Pancreas (tissue), 10 donors: ENCODE measurements around the gene OSTF1. TPM values are rescaled to one million over a fixed set of nuclear protein-coding genes. Genes with fewer than 3 reads are reported as not detected.

ENCODE experiments used
- ATAC-seq, 4 donors: fragments of 200-7000 bp; cut with Tn5 transposase; one replicate each; pipeline versions ENCODE4 v1.8.0 to v1.9.1; 2020; ENCODE audit warnings: mild to moderate bottlenecking in 4 of 4, moderate library complexity in 4 of 4
- DNase-seq, 6 donors: peaks; one replicate each; pipeline ENCODE4 v3.0.0-alpha.2; 2020
- FAIRE-seq: peaks from 2 replicates; lab custom pipeline; 2012; peaks lifted over from hg19 to GRCh38; lab: Jason Lieb, UNC
- H3K27ac ChIP-seq, 4 donors: fragments of 200-600 bp; sonication (generic); 1 replicate in 3 of 4; 2 replicates in 1 of 4; pipeline versions ENCODE4 v1.5.0 to v1.8.0; 2020
- H3K27me3 ChIP-seq, 4 donors: fragments of 200-600 bp; one replicate each; pipeline ENCODE4 v1.8.0; 2021
- H3K36me3 ChIP-seq, 3 donors: fragments of 200-600 bp; sonication (generic) in 1 of 3; one replicate each; pipeline versions ENCODE4 v1.5.0 to v1.8.0; 2020 to 2021
- H3K4me1 ChIP-seq, 3 donors: fragments of 200-600 bp; one replicate each; pipeline ENCODE4 v1.8.0; 2021
- H3K4me3 ChIP-seq, 4 donors: fragments of 200-600 bp; sonication (generic) in 2 of 4; one replicate each; pipeline versions ENCODE4 v1.5.0 to v1.8.0; 2020 to 2021
- H3K9me3 ChIP-seq, 4 donors: fragments of 200-600 bp; one replicate each; pipeline ENCODE4 v1.8.0; 2021
- CTCF ChIP-seq, 4 donors: fragments of 200-600 bp; sonication (generic) in 3 of 4; IDR thresholded peaks; one replicate each; pipeline versions ENCODE4 v1.5.0 to v1.8.0; 2021; ENCODE audit warnings: antibody characterized with exemption in 4 of 4
- WGBS, 2 donors: extraction: QIAGEN DNeasy Blood & Tissue Kit; methylation state at CpG; one replicate each; pipeline ENCODE4 v1.1.7; 2013; 5-methylcytosine and 5-hydroxymethylcytosine counted together
- intact Hi-C, 3 donors: fragments of 100-400 bp; cut with DNase I; formaldehyde crosslinking; loops; one replicate each; pipeline versions ENCODE4 v1.11.1 to v1.14.2; 2022
- polyA plus RNA-seq, 2 donors: library from polyadenylated mRNA; stranded (reverse); fragments of 200-250 nt; gene quantifications; one replicate each; pipeline ENCODE4 v1.2.3, GENCODE V29; 2013
- total RNA-seq, 6 donors: library from RNA; stranded (reverse); fragmentation: NEBNext Ultra II Directional in 4 of 6; extraction: Animal tissue kit (Norgen Biotek cat#: 25700) in 4 of 6; gene quantifications; one replicate each; pipeline versions ENCODE4 v1.2.1 to v1.2.4, GENCODE V29; 2021 to 2023
- donor health status: healthy with polysubstance abuse.
- donor health status: DM: no; HTN: no; CAD: no; lungs with moderate emphysema.
- donor health status: DM: no; HTN: no; CAD: no.
- donor health status: control.
- donor health status: control.
- donor health status: Bipolar disorder and iron deficiency.
- donor health status: DM: yes; HTN: yes; CAD: no.
- donor health status: DM: no; HTN: no; CAD: no.
- donor health status: DM: no; HTN: no; CAD: no.
- donor health status: DM: yes; HTN: yes; CAD: no.

Gene OSTF1
- total and polyA plus RNA-seq, 8 donors, result 10.0 to 29.0 (median 12.5) TPM

GRCh38 chr9:75087289-75087823 lies 958 bp upstream of the OSTF1 start:
- TF ChIP-seq CTCF (IDR thresholded peaks at IDR 0.05), result no peak
- Histone ChIP-seq H3K4me1 (peaks cover 20 to 43% (median 37%) of the 10 kb centered on the region in 3 donors), H3K36me3 (peaks cover 0 to 4% (median 0%) of the 10 kb centered on the region in 3 donors), H3K4me3 (peak overlapping the region; percentile 80 to 95 (median 84)), H3K9me3 (no peaks in the 10 kb centered on the region), H3K27ac (peak overlapping the region; percentile 94 to 99 (median 98)), H3K27me3 (no peaks in the 10 kb centered on the region)
- DNase-seq (peak in 4 of 6 donors; percentile 55 to 63 (median 60)), FAIRE-seq (no peak), ATAC-seq (peak; percentile 33 to 44 (median 38))
- 1% methylated on average over 20 of the region's 20 CpGs for WGBS, 2 donors
- intact Hi-C loops, result no loop called here

- peak overlapping the region; percentile 94 to 99 (median 98) for H3K27ac ChIP-seq
- DNase-seq (peak in 5 of 6 donors; percentile 33 to 81 (median 65)), ATAC-seq (peak; percentile 52 to 63 (median 54)), FAIRE-seq (no peak)
- H3K36me3 ChIP-seq, result no peaks in the 10 kb centered on the region
- no peaks in the 10 kb centered on the region for H3K9me3 ChIP-seq
- TF ChIP-seq CTCF (IDR thresholded peaks at IDR 0.05), result peak in 1 of 4 donors; percentile 6
- no peaks in the 10 kb centered on the region for H3K27me3 ChIP-seq
- intact Hi-C loops, result no loop called here
- H3K4me1 ChIP-seq, result peaks cover 7 to 46% (median 44%) of the 10 kb centered on the region in 3 donors
- WGBS, 2 donors, result 0% methylated on average over 43 of the region's 43 CpGs
- peak overlapping the region; percentile 62 to 95 (median 83) for H3K4me3 ChIP-seq
These were observed 495 bp downstream of the OSTF1 start for GRCh38 chr9:75088646-75089372.

- Histone ChIP-seq H3K27ac (peak overlapping the region in 3 of 4 donors; percentile 98 to 99 (median 98)), H3K36me3 (no peaks in the 10 kb centered on the region), H3K4me3 (peak overlapping the region; percentile 62 to 95 (median 83)), H3K4me1 (peaks cover 1 to 42% (median 38%) of the 10 kb centered on the region in 3 donors), H3K27me3 (no peaks in the 10 kb centered on the region), H3K9me3 (no peaks in the 10 kb centered on the region)
- 7 to 10% methylated on average over 11 of the region's 11 CpGs for WGBS, 2 donors
- intact Hi-C loops, result no loop called here
- no peak for ATAC-seq
- DNase-seq, result no peak
- no peak for FAIRE-seq
- TF ChIP-seq CTCF (IDR thresholded peaks at IDR 0.05), result no peak
These were observed 1.1 kb downstream of the OSTF1 start for GRCh38 chr9:75089373-75089766.

GRCh38 chr9:75090579-75090978 lies 2.3 kb downstream of the OSTF1 start:
- TF ChIP-seq CTCF (IDR thresholded peaks at IDR 0.05), result no peak
- DNase-seq (no peak), ATAC-seq (no peak), FAIRE-seq (no peak)
- no peaks in the 10 kb centered on the region for H3K27me3 ChIP-seq
- no peak overlapping the region for H3K27ac ChIP-seq
- no peak overlapping the region for H3K4me3 ChIP-seq
- peaks cover 0 to 40% (median 29%) of the 10 kb centered on the region in 3 donors for H3K4me1 ChIP-seq
- intact Hi-C loops, result no loop called here
- H3K36me3 ChIP-seq, result no peaks in the 10 kb centered on the region
- WGBS, 2 donors, result 90 to 91% methylated on average over 4 of the region's 4 CpGs
- no peaks in the 10 kb centered on the region for H3K9me3 ChIP-seq
